Urinary bladder (tissue), 4 donors: ENCODE data around the gene STK32A. TPM values are rescaled to one million over a fixed set of nuclear protein-coding genes. Genes with fewer than 3 reads are reported as not detected.
A peak's percentile ranks its signal among the peaks of the same experiment; 100 is the strongest.

Experiments
- DNase-seq: peaks from one replicate; pipeline ENCODE4 v3.0.0-alpha.2; 2015; ENCODE audit errors: extremely low spot score
- H3K27ac ChIP-seq: one replicate; pipeline ENCODE4 v1.5.1; 2013; ENCODE audit warnings: low read depth, mild to moderate bottlenecking, moderate library complexity
- H3K36me3 ChIP-seq: one replicate; pipeline ENCODE4 v1.6.1; 2013; ENCODE audit warnings: mild to moderate bottlenecking, moderate library complexity; ENCODE audit not compliant: insufficient read depth
- H3K4me1 ChIP-seq: one replicate; pipeline ENCODE4 v1.6.1; 2013; ENCODE audit warnings: mild to moderate bottlenecking, moderate library complexity; ENCODE audit not compliant: insufficient read depth
- H3K4me3 ChIP-seq: one replicate; pipeline ENCODE4 v1.5.1; 2013; ENCODE audit warnings: low read depth, low read length
- WGBS: extraction: QIAGEN DNeasy Blood & Tissue Kit; methylation state at CpG from one replicate; pipeline ENCODE4 v1.1.7; 2013; 5-methylcytosine and 5-hydroxymethylcytosine counted together
- polyA plus RNA-seq: library from polyadenylated mRNA; stranded (reverse); fragments of 200-250 nt; gene quantifications from one replicate; pipeline ENCODE4 v1.2.3, GENCODE V29; 2013
- total RNA-seq: library from RNA; depleted of rRNA; stranded (reverse); fragments of >200 nt; gene quantifications from one replicate; pipeline ENCODE4 v1.2.3, GENCODE V29; 2014
- donor health status: healthy with polysubstance abuse.
- donor health status: healthy.

STK32A gene
- total and polyA plus RNA-seq, 2 donors: 1.3 to 7.8 TPM

DNA sequence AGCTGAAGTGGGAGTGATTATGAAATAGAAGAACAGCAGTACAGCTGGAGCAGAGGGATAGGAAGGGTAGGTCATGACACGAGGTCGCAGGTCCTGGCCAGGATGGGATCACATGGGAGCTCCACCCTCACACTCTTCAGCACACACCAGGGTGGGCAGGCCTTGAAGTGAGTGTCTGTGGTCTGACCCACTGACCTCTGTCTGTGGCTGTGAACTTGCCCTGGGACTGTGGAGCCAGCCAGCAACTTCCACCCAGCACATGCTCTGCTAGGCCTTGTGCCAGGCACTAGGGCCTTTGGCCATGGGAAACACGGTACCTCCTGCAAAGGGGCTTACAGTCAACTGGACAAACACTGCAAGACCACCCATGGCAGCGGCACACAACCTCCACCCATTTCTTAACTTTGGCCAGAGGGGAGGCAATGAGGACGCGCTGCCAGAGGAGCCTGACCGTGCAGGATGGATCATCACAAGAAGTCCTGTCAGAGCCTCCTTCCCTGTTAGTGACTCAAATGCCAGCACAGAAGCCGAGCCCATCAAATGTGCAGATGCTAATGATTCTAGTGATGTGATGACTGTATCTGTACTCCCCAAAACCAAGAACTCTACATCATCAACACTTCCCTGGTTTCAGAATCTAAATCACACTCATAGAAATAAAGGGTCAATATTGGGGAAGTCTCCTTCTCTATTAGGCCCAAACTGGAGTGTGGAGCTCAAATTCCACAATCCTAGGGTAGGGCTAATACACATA lies 161.4 kb downstream of the STK32A start:
- Histone ChIP-seq H3K4me3 (no peak overlapping the region), H3K27ac (no peak overlapping the region), H3K36me3 (no peaks in the 10 kb centered on the region), H3K4me1 (no peaks in the 10 kb centered on the region)
- DNase-seq: no peak
- 74% methylated on average over 8 of the region's 8 CpGs for WGBS

DNA sequence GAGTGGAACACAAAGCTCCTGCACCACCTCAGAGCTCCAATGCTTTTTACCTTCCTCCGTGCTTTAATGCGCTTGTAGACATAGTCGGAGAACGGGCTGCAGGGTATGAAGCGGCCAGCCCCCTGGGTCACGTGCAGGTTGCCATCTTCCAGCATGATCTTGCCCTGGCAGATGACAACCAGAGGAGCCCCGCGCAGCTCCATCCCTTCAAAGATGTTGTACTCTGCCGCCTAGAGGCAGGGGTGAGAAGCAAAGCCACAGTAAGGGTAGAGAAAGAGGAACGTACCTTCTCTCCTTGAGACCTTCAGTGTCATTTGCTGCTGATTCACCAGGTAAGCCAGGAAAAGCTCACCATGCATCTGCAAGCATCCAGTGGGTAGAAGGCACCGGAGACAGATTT lies 162.8 kb downstream of the STK32A start:
- H3K4me1 ChIP-seq: no peaks in the 10 kb centered on the region
- no peak overlapping the region for H3K27ac ChIP-seq
- H3K36me3 ChIP-seq: no peaks in the 10 kb centered on the region
- no peak overlapping the region for H3K4me3 ChIP-seq
- 90% methylated on average over 11 of the region's 11 CpGs for WGBS
- no peak for DNase-seq

DNA sequence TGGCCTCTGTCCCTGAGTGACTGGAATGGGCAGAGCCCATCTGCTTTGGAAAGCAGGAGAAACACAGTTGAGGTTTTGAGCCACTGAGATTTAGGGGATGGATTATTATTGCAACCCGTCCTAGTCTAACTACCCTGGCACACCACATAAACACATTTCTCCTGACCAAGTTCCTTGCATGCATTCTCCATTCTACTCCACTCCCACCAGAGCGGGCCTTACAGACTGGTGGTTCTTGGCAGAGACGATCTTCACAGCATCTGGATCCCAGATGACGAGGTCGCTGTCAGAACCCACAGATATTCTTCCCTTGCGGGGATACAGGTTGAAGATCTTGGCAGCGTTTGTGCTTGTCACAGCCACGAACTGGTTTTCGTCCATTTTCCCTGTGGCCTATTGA lies 164.0 kb downstream of the STK32A start:
- Histone ChIP-seq H3K36me3 (no peaks in the 10 kb centered on the region), H3K27ac (no peak overlapping the region), H3K4me1 (no peaks in the 10 kb centered on the region), H3K4me3 (no peak overlapping the region)
- no peak for DNase-seq
- 82% methylated on average over 9 of the region's 9 CpGs for WGBS

DNA sequence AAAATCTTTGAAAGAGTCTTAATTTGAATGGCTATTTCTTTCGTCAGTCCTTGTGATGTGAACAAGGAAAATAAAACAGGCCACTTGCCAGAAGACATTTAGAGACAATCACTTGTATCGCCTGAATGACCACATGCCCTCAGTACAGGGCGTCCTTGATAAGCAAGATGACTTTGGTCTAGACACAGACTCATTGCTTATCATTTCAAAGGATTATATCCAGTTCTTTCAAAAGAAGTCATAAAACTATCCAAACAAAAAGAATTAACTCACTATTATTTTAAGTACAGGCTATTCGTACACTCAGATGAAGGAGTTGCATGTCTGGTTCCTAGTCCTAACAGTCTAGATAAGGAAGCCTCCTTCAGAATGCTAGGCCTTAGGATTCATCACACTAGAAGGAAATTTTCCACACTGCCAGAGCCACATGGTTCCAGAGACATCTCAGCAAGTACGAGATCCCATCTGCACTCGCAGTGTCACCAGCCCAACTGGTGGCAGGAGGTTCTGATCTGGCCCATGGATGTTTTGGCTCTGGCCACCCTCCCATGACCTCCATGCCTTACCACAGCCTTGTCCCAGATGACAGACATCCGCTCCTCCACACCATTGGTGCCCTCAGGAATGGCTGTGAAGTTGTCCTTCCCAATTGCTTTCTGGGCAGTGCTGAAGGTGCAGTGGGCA lies 165.4 kb downstream of the STK32A start:
- WGBS: 68% methylated on average over 7 of the region's 7 CpGs
- no peak overlapping the region for H3K27ac ChIP-seq
- H3K4me3 ChIP-seq: no peak overlapping the region
- no peaks in the 10 kb centered on the region for H3K36me3 ChIP-seq
- no peak for DNase-seq
- no peaks in the 10 kb centered on the region for H3K4me1 ChIP-seq

DNA sequence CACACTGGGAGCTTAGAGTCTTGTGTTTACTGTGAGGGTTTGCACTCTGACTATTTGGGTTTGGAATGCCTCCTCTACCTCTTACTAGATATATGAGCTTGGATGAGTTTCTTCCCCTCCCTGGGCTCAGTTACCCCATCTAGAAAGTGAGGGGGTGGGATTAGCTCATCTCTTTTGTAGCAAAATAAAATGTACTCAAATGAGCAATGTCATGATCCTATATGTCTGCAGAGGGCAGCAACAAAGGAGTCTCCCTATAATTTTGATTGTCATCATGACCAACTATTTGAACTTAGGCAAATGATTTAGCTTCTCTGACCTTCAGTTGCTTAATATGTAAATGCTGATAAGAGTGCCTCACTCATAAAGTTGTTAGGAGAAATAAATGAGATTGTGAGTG lies 166.1 kb downstream of the STK32A start:
- Histone ChIP-seq H3K27ac (no peak overlapping the region), H3K36me3 (no peaks in the 10 kb centered on the region)
- DNase-seq: no peak

DNA sequence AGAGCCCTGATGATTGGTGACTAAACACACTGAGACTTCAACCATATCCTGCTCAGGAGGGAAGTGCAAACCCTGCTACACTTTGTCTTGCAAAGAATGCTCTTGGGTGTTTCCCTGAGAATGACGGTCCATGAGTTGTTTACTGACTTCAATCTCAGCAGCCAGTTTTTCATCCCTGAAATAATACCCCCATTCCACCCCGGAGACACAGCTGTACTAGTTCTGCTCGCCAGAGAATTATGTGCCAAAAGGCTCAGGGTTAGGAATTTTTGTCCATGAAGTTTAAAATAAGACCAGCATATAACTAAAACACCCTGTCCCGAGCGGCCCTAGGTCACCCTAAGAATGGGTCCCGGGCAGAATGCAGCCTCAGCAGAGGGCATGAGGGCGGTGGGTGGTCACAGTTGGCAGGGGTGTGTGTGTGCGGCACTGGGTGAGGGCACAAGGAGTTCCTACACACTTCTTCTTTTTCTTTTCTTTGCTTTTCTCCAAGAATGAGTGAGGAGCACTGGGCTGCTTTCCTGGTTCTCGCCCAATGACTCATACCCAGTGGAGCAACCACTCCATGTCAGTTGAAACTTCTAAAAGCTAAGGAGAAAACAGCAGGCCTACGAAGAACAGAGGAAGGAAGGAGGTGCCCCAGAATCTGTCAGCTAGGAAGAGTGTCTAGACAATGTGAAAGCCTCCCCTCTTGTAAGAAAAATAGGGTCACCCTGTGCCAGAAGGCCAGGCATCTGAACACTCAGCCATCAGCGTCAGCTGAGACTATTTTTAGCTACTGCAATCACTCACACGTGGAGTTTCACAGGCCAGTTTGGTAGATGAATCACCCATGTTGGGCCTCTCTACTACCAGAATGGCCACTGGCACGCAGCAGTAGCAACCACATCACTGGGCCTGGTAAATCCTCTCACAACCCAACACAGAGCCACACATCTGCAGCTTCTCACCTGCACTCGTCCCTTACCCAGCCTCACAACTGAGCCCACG lies 169.1 kb downstream of the STK32A start:
- Histone ChIP-seq H3K36me3 (no peaks in the 10 kb centered on the region), H3K27ac (peak overlapping the region; percentile 85), H3K4me3 (no peak overlapping the region), H3K4me1 (no peaks in the 10 kb centered on the region)
- WGBS: 34% methylated on average over 15 of the region's 15 CpGs
- no peak for DNase-seq

More for the DNA sequence above, 166.1 kb downstream of the STK32A start:
- no peaks in the 10 kb centered on the region for H3K4me1 ChIP-seq
- no peak overlapping the region for H3K4me3 ChIP-seq

DNA sequence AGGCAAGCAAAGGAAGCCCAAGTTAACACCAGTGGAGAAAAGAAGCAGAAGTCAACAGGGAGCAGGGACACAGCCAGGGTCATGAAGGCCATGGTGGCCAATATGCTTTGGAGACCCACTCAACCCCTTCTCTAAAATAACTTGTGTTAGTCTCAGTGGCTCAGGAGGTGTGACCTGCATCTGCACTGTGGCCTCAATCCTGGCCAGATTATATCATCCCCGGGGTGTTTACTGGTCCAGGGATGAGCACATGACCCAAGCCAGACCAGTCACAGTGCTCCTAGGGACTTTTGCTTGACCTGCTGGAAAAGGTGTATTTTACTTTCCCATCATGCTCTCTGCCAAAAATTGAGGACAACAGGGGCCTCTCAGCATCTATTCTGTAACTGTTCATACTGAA lies 169.9 kb downstream of the STK32A start:
- Histone ChIP-seq H3K4me1 (no peaks in the 10 kb centered on the region), H3K27ac (peak overlapping the region; percentile 19), H3K36me3 (no peaks in the 10 kb centered on the region), H3K4me3 (no peak overlapping the region)
- 77% methylated on average over 1 of the region's 1 CpG for WGBS
- no peak for DNase-seq

DNA sequence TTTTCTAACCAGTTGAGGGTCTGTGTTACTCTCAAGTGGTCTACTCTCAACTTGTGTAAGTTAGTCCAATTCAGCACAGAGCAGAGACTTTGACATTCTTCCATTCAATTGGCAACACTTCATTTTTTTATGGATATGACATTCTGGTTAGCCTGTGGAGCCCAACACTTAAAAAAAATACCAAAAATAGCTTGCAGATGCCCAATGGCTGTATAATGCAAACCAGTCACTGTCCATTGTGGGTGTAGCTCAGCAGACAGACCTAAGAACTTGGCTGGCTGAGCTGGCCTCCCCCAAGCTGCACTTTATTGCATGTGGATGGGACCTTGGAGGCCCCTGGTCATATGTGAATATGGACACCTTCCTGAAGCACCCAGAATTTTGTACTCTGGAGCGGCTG lies 171.8 kb downstream of the STK32A start:
- 89% methylated on average over 1 of the region's 1 CpG for WGBS
- DNase-seq: no peak
- H3K27ac ChIP-seq: no peak overlapping the region
- H3K36me3 ChIP-seq: no peaks in the 10 kb centered on the region
- H3K4me3 ChIP-seq: no peak overlapping the region
- no peaks in the 10 kb centered on the region for H3K4me1 ChIP-seq

DNA sequence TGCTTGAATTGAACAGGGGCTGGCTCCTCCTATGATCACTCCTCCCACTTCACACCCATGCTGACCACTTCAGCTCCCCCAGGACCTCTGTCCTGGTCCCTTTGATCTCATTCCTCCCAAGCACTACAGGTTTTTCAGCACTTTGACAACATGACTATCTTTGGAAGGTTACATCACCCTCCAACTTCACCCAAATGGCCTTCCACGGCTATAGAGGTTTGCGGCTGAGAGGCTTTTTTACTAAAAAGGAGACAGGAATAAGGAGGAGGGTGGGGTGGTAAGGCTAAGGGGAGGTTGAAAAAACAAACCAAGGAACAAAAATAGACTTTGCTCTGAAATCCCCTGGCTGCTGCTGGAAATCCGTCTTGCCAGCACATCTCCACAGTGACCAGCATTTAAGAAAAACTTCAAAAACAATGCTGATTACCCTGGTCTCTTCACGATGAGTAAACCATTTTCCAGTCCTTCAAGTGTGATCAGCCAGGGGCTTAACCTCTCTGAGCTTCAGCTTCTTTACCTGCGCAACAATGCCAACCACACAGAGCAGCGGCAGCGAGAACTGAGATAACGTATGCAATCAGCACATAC lies 172.4 kb downstream of the STK32A start:
- H3K4me1 ChIP-seq: no peaks in the 10 kb centered on the region
- no peaks in the 10 kb centered on the region for H3K36me3 ChIP-seq
- 47% methylated on average over 8 of the region's 8 CpGs for WGBS
- no peak overlapping the region for H3K27ac ChIP-seq
- no peak for DNase-seq
- H3K4me3 ChIP-seq: no peak overlapping the region

DNA sequence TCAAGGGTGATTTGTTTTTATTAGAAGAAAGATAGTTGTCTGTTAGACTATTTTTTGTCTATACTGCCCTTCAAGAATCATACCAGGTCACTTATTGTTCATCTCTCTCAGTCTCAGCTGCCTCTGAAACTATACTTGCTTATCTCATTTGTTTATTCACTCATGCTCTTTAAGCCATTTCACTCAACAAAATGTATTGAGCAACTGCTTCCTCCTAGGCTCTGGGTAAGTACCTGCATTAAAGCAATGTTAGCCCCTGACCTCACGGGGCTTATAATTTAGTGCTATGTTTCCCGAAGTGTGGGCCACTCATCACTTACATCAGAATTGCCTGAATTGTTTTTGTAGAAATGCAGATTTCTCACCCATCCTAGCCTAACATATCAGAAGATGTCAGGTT lies 174.2 kb downstream of the STK32A start:
- no peak for DNase-seq
- Histone ChIP-seq H3K4me3 (no peak overlapping the region), H3K36me3 (no peaks in the 10 kb centered on the region), H3K27ac (no peak overlapping the region), H3K4me1 (no peaks in the 10 kb centered on the region)
- 66% methylated on average over 2 of the region's 2 CpGs for WGBS

DNA sequence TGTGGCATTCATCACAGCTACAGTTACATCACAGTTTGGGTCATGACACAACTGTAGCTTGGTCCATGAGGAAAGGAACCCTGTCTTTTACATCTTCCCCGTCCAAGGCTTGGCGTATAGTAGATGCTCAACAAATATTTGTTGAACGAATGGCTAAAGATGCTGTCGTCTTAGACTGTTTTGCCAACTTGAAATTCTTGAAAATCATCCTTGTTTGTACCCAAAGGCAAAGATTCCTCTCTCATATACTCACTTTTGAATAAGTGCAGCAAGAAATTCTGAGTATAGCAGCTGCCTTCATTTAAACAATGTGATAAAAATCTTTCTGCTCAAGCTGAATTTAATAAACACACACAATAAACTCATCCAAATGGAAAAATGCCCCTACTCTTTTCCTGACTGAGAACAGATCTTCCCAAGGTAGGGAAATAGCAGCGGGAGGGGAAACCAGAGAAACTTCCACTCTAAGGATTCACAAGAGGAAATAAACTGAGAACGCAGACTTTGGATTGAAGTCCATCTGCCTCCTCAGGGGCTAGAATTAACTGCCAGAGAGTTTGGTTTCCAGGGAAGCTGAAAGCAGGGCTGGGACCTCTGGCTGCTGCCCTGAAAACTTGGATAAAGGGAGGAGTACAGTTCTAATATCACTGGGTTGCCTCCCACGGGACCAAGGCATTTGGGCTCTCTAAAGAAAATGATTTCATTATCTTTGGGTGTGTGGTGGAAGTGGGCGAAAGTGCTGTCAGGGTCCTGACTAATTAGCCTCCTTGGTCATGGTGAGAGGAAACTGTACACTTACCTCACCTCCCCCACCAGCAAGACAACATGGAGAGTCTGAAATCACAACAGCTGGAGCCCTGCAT lies 175.9 kb downstream of the STK32A start:
- no peaks in the 10 kb centered on the region for H3K36me3 ChIP-seq
- WGBS: 41% methylated on average over 8 of the region's 8 CpGs
- no peak overlapping the region for H3K4me3 ChIP-seq
- H3K27ac ChIP-seq: no peak overlapping the region
- no peaks in the 10 kb centered on the region for H3K4me1 ChIP-seq
- peak; percentile 31 for DNase-seq

DNA sequence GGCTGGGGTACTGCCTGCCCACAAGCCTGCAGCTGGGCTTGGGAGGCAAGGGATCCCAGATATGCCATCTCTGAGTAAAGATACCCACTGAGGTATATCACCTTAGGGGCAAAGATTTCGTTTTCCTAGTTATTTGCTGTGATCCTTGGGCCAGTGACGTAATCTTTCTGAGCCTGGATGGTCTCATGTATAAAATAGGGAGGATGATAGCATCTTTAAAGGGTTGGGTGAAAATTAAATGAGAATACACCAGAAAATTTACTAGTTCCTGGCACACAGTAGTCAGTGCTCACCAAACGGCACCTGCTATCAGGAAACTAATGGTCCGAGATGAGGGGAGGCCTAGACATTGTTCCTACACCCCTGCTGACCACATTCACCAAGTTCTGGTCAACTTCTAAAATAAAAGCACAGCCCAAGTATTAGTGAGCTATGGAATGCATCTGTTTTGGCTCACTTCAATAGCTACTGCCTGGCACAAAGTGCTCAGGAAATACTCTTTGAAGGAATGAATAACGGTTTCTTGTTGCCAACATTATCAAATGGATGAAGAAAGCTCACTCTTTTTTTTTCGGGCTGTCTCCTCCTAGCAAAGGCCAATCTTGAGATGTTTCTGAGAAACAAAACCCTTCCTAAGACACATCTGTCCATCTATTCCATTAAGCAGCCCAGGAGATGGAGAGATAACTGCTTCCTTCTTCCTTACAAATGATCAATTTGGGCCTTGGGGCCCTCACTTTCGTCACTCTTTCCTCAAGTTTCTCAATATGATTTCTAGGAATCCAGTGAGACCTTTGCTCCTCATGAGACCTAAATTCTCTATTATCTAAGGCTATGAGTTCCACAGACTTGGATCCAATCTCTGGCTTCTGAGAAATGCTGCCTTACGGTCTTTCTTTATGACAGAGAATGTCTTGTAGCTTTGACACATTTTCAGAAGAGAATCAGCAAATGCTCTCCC lies 176.8 kb downstream of the STK32A start:
- no peaks in the 10 kb centered on the region for H3K36me3 ChIP-seq
- WGBS: 58% methylated on average over 8 of the region's 8 CpGs
- H3K4me3 ChIP-seq: no peak overlapping the region
- H3K4me1 ChIP-seq: no peaks in the 10 kb centered on the region
- no peak overlapping the region for H3K27ac ChIP-seq
- DNase-seq: no peak
